NCI-H1694 treated with DMSO at 0.1 percent for 48 hours (cell line): Measurements from ENCODE around the gene TMX1.

Source experiments
- DNase-seq: peaks from one replicate; lab custom pipeline; 2025; lab: John Stamatoyannopoulos, UW

TMX1 gene

GRCh38 chr14:51242545-51243490 lies 2.8 kb downstream of the TMX1 start:
- DNase-seq = no peak

GRCh38 chr14:51244591-51244990 lies 4.5 kb downstream of the TMX1 start:
- no peak for DNase-seq

DNA sequence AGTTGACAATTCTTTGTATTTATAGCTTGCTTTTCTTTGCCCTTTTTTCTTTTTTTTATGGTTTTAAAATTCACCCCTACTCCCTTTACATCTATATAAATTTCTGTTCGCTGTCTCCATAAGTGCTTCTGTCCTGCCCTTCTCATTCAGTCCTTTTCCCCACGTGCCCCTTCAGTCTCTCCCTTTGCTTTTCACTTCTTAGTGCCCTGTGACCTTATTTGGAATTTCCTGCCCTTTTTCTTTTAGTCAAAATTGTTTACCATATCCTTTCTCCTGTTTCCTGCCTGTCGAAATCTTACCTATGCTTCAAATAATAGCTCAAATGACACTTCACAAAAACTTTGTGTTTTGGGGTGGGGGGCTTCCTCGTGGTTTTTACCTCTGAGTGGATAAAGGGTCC lies 6.0 kb downstream of the TMX1 start:
- no peak for DNase-seq

DNA sequence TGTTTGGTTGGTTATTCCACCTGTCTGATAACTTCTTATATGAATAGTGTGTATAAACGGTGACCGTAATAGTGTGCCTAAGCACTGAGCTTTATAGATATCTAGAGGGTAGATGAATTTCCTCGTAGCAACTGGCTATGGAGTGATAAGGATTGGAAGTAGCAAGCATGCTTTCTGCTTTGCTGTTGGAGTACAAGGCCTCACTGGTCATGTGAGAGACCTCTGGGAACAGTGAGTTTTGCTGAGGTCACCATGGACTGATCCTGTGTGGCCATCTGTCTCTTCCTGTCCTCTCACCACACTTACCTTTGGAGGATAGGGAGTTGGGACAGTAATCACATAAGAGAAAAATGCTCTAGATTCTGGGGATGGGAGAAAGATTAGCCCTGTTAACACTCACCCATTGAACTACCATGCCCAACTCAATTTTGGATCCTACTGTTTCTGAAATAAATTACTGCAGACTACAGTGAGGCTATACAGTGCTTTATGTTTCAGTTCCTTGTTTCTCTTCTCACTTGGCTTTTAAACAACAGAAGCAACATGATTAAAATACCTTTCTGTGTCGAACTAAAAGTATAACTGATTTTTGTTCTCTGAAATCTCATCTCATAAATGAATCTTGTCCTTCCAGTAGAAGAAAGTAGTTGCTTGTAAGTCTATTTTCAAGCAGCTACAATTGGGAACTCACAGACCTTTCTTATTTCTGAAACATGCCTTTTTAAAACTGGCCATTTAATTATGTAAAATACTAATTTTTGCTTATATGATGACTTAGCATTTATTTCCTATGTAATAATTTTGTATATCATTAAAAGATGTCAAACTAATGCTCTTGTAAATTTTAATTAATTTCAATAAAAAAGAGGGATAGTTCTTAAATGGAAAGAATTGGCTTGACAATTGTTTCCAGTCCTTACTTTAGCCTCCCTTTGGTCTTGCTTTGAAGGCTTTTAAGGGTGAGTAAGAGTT lies 8.3 kb downstream of the TMX1 start:
- no peak for DNase-seq

- DNase-seq = no peak
Observed at GRCh38 chr14:51251486-51251885, 11.4 kb downstream of the TMX1 start.

GRCh38 chr14:51253880-51254279 lies 13.8 kb downstream of the TMX1 start:
- DNase-seq = no peak

- no peak for DNase-seq
Observed at GRCh38 chr14:51258280-51258679, 18.2 kb downstream of the TMX1 start.

- DNase-seq = no peak
Observed at GRCh38 chr14:51258788-51259187, 18.7 kb downstream of the TMX1 start.

DNA sequence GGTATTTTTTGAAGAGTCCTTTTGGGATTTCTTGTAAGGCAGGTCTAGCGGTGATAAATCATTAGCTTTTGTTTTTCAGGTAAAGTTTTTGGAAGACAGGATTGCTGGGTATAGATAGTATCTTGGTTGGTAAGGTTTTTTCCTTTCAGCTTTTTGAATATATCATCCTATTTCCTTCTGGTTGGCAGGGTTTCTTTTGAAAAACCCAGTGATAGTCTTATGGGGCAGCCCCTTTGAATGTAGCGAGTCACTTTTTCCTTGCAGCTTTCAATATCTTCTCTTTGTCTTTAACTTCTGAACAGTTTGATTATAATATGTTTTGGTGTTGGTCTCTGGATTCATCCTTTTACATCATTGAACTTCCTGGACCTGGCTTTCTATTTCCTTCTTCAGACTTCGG lies 20.2 kb downstream of the TMX1 start:
- DNase-seq = no peak

DNA sequence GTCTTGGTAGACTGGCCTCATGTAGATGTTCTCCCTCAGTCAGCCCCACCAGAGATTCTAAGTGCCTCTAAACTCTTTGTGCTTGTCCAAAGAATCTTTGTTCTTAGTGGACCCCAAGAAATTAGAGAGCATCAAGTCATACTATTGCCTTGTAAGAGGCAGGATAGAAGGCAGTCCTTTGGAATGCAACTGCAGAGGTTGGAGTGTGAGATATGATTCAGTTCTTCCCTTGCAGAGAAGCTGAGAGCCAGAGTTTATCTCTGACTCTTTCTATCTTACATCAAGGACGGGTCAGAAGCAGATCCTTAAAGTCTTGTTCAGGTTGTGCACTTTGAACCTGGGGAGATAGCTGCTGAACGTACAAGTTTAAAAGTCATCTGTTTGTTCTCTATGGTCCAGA lies 21.1 kb downstream of the TMX1 start:
- DNase-seq = no peak

DNA sequence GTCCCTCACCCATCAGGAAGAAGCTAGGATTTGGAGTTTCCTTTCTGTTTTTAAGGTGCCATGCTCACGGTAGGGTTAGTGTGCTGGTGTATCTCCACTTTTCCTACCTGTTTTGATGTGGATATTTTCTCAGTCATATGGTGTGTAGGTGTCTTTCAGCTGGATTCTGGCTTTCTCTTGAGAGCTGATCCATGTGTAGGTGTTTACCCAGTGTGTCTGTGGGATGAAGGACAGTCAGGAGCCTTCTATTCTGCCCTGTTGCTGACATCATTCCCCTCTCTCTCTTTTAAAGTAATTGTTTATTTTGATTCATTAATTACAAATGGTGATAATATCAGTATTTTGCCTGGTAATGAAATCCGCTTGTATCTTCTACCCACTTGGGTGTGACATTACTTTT lies 22.8 kb downstream of the TMX1 start:
- DNase-seq = no peak

GRCh38 chr14:51269634-51270033 lies 29.6 kb downstream of the TMX1 start:
- no peak for DNase-seq

GRCh38 chr14:51276605-51277004 lies 36.6 kb downstream of the TMX1 start:
- DNase-seq = no peak

- no peak for DNase-seq
Observed at GRCh38 chr14:51277753-51278415, 37.8 kb downstream of the TMX1 start.

DNA sequence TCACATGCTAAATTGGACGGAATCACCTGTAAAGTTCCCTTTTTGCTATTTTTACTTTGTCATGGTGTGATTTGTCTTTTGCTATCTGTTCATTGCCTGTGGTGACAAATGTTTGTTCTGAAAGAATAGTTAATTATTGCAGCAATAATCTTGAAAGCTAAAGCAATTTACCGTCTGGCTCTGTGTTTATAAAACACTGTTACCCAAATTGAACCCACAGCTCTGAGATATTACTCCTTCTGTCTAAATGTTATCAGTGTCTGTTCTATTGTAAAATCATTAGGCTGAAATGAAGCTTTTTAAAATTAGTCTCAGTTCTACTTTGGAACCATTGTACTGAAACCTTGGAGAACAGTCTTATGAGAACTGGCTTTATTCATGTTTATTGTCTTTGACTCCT lies 42.5 kb downstream of the TMX1 start:
- DNase-seq = no peak

GRCh38 chr14:51283402-51284085 lies 43.5 kb downstream of the TMX1 start:
- DNase-seq = peak; percentile 97

- no peak for DNase-seq
Observed at GRCh38 chr14:51284241-51284640, 44.2 kb downstream of the TMX1 start.

GRCh38 chr14:51285120-51285519 lies 45.1 kb downstream of the TMX1 start:
- DNase-seq = no peak

- DNase-seq = no peak
Observed at GRCh38 chr14:51289169-51289568, 49.1 kb downstream of the TMX1 start.

GRCh38 chr14:51290132-51290531 lies 50.1 kb downstream of the TMX1 start:
- DNase-seq = no peak

DNA sequence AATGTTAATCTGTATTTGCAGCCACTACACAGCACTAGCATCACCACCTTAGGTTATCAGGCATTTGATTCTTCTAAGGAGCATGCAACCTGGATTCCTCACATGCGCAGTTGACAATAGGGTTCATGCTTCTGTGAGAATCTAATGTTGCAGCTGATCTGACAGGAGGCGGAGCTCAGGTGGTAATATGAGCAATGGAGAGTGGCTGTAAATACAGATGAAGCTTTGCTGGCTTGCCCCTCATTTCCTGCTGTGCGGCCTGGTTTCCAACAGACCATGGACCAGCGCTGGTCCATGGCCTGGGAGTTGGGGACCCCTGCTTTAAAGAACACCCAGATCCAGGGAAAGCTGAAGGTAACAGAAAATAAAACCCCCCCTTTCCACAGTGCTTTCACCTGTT lies 51.0 kb downstream of the TMX1 start:
- no peak for DNase-seq
